ENCODE results near the gene TEKT2.

GRCh38 chr1:36135796-36136195 lies 51.9 kb downstream of the TEKT2 start:
- TF ChIP-seq EZH2 (IDR thresholded peaks at IDR 0.05; ENCODE audit: insufficient read depth, poor library complexity, severe bottlenecking), result no peak
- TF ChIP-seq EZH2phosphoT487 (IDR thresholded peaks at IDR 0.05; ENCODE audit: insufficient read depth, low read depth), result no peak

Data from GM23248 (cell line).